Smooth muscle cell (in vitro differentiated cells): ENCODE data around the gene PRKCE. TPM values are rescaled to one million over a fixed set of nuclear protein-coding genes. Genes with fewer than 3 reads are reported as not detected.

Experiments
- DNase-seq: peaks from one replicate; lab custom pipeline; 2025; ENCODE audit not compliant: unreplicated experiment; lab: John Stamatoyannopoulos, UW
- H2AFZ ChIP-seq: fragments of 200-600 bp; sonication (generic); 2 replicates; pipeline ENCODE4 v1.6.0; 2016; ENCODE audit warnings: antibody characterized with exemption, low read depth, mild to moderate bottlenecking
- H3F3A ChIP-seq: fragments of 200-600 bp; sonication (generic); 2 replicates; pipeline ENCODE4 v1.6.0; 2017; ENCODE audit warnings: antibody characterized with exemption, low read depth
- H3K27ac ChIP-seq: fragments of 200-600 bp; sonication (generic); 2 replicates; pipeline ENCODE4 v1.5.1; 2016; ENCODE audit warnings: low read depth, mild to moderate bottlenecking
- H3K27me3 ChIP-seq: fragments of 200-600 bp; sonication (generic); 2 replicates; pipeline ENCODE4 v1.6.1; 2016; ENCODE audit warnings: low read depth, mild to moderate bottlenecking
- H3K36me3 ChIP-seq: fragments of 200-600 bp; sonication (generic); 2 replicates; pipeline ENCODE4 v1.5.1; 2016; ENCODE audit warnings: low read depth
- H3K4me1 ChIP-seq: fragments of 200-600 bp; sonication (generic); 2 replicates; pipeline ENCODE4 v1.5.1; 2016; ENCODE audit warnings: low read depth
- H3K4me2 ChIP-seq: fragments of 200-600 bp; sonication (generic); 2 replicates; pipeline ENCODE4 v1.6.0; 2016; ENCODE audit warnings: mild to moderate bottlenecking
- H3K4me3 ChIP-seq: fragments of 200-600 bp; sonication (generic); 2 replicates; pipeline ENCODE4 v1.5.1; 2016; ENCODE audit warnings: mild to moderate bottlenecking
- H3K79me2 ChIP-seq: fragments of 200-600 bp; sonication (generic); 2 replicates; pipeline ENCODE4 v1.6.0; 2016; ENCODE audit warnings: low read depth, mild to moderate bottlenecking
- H3K9ac ChIP-seq: fragments of 200-600 bp; sonication (generic); 2 replicates; pipeline ENCODE4 v1.6.0; 2016; ENCODE audit warnings: low read depth
- H3K9me3 ChIP-seq: fragments of 200-600 bp; sonication (generic); replicated peaks from 2 replicates; pipeline ENCODE4 v1.5.1; 2016; ENCODE audit warnings: low read depth
- H4K20me1 ChIP-seq: fragments of 200-600 bp; sonication (generic); 2 replicates; pipeline ENCODE4 v1.6.0; 2016; ENCODE audit warnings: low read depth
- CTCF ChIP-seq: fragments of 200-600 bp; sonication (generic); IDR thresholded peaks from 2 replicates; pipeline ENCODE4 v1.5.1; 2017; ENCODE audit warnings: borderline replicate concordance, mild to moderate bottlenecking, antibody characterized with exemption; ENCODE audit not compliant: insufficient read depth, poor library complexity, severe bottlenecking
- WGBS: methylation state at CpG from one replicate; pipeline ENCODE4 v1.1.7; 2016; ENCODE audit warnings: low lambda C conversion rate; 5-methylcytosine and 5-hydroxymethylcytosine counted together
- polyA plus RNA-seq: library from polyadenylated mRNA; unstranded; fragments of >200 nt; fragmentation: Nextera tagmentation; extraction: Ambion mirVana; gene quantifications from 2 replicates; pipeline ENCODE4 v1.2.1, GENCODE V29; 2016
- total RNA-seq: library from RNA; depleted of rRNA; stranded (reverse); fragments of >200 nt; gene quantifications from 2 replicates; pipeline ENCODE4 v1.2.3, GENCODE V29; 2014

PRKCE gene
- total and polyA plus RNA-seq, 2 experiments from 2014 or later = 20.6 to 29.1 TPM

GRCh38 chr2:46125798-46126197 is 474.3 kb downstream of the PRKCE start:
- no peak overlapping the region for H3K4me2 ChIP-seq
- TF ChIP-seq CTCF = no peak
- H3K4me3 ChIP-seq = no peak overlapping the region
- H4K20me1 ChIP-seq = peaks cover 3% of the 10 kb centered on the region
- no peak overlapping the region for H3K27ac ChIP-seq
- H3K79me2 ChIP-seq = no peaks in the 10 kb centered on the region
- WGBS = 96% methylated on average over 4 of the region's 4 CpGs
- no peaks in the 10 kb centered on the region for H3K36me3 ChIP-seq
- H3K9ac ChIP-seq = no peak overlapping the region
- no peak for DNase-seq
- no peak overlapping the region for H2AFZ ChIP-seq
- no peaks in the 10 kb centered on the region for H3F3A ChIP-seq
- H3K27me3 ChIP-seq = no peaks in the 10 kb centered on the region
- H3K4me1 ChIP-seq = no peaks in the 10 kb centered on the region
- no peaks in the 10 kb centered on the region for H3K9me3 ChIP-seq

- Histone ChIP-seq H3K79me2 (no peaks in the 10 kb centered on the region), H3K4me3 (no peak overlapping the region), H2AFZ (no peak overlapping the region), H3K4me1 (no peaks in the 10 kb centered on the region), H3K9ac (no peak overlapping the region), H4K20me1 (no peaks in the 10 kb centered on the region), H3K4me2 (no peak overlapping the region), H3K36me3 (no peaks in the 10 kb centered on the region), H3F3A (no peaks in the 10 kb centered on the region), H3K9me3 (no peaks in the 10 kb centered on the region), H3K27me3 (no peaks in the 10 kb centered on the region), H3K27ac (no peak overlapping the region)
- DNase-seq = no peak
- WGBS = 94% methylated on average over 4 of the region's 4 CpGs
- no peak for TF ChIP-seq CTCF
Measured at GRCh38 chr2:46126571-46126970, 475.1 kb downstream of the PRKCE start.

GRCh38 chr2:46127176-46127575 is 475.7 kb downstream of the PRKCE start:
- DNase-seq = no peak
- Histone ChIP-seq H3F3A (no peaks in the 10 kb centered on the region), H3K9me3 (no peaks in the 10 kb centered on the region), H3K79me2 (no peaks in the 10 kb centered on the region), H3K4me3 (no peak overlapping the region), H3K27ac (no peak overlapping the region), H3K9ac (no peak overlapping the region), H3K27me3 (no peaks in the 10 kb centered on the region), H2AFZ (no peak overlapping the region), H3K4me2 (no peak overlapping the region), H3K4me1 (no peaks in the 10 kb centered on the region), H4K20me1 (no peaks in the 10 kb centered on the region), H3K36me3 (no peaks in the 10 kb centered on the region)
- WGBS = 97% methylated on average over 3 of the region's 3 CpGs
- no peak for TF ChIP-seq CTCF

GRCh38 chr2:46130511-46130910 is 479.0 kb downstream of the PRKCE start:
- WGBS = 92% methylated on average over 4 of the region's 4 CpGs
- no peak for TF ChIP-seq CTCF
- peaks cover 6% of the 10 kb centered on the region for H3K4me1 ChIP-seq
- no peaks in the 10 kb centered on the region for H3K79me2 ChIP-seq
- H3K4me3 ChIP-seq = no peak overlapping the region
- H2AFZ ChIP-seq = no peak overlapping the region
- H3K36me3 ChIP-seq = no peaks in the 10 kb centered on the region
- H3K27ac ChIP-seq = no peak overlapping the region
- DNase-seq = no peak
- no peak overlapping the region for H3K4me2 ChIP-seq
- H4K20me1 ChIP-seq = no peaks in the 10 kb centered on the region
- H3F3A ChIP-seq = peaks cover 20% of the 10 kb centered on the region
- no peaks in the 10 kb centered on the region for H3K27me3 ChIP-seq
- H3K9me3 ChIP-seq = no peaks in the 10 kb centered on the region
- H3K9ac ChIP-seq = no peak overlapping the region
